Smooth muscle cell (in vitro differentiated cells): ENCODE data around the gene ADCY10. TPM values are rescaled to one million over a fixed set of nuclear protein-coding genes. Genes with fewer than 3 reads are reported as not detected.

Experiments used
- DNase-seq: peaks from one replicate; lab custom pipeline; 2025; ENCODE audit not compliant: unreplicated experiment; lab: John Stamatoyannopoulos, UW
- H2AFZ ChIP-seq: fragments of 200-600 bp; sonication (generic); 2 replicates; pipeline ENCODE4 v1.6.0; 2016; ENCODE audit warnings: antibody characterized with exemption, low read depth, mild to moderate bottlenecking
- H3F3A ChIP-seq: fragments of 200-600 bp; sonication (generic); 2 replicates; pipeline ENCODE4 v1.6.0; 2017; ENCODE audit warnings: antibody characterized with exemption, low read depth
- H3K27ac ChIP-seq: fragments of 200-600 bp; sonication (generic); 2 replicates; pipeline ENCODE4 v1.5.1; 2016; ENCODE audit warnings: low read depth, mild to moderate bottlenecking
- H3K27me3 ChIP-seq: fragments of 200-600 bp; sonication (generic); 2 replicates; pipeline ENCODE4 v1.6.1; 2016; ENCODE audit warnings: low read depth, mild to moderate bottlenecking
- H3K36me3 ChIP-seq: fragments of 200-600 bp; sonication (generic); 2 replicates; pipeline ENCODE4 v1.5.1; 2016; ENCODE audit warnings: low read depth
- H3K4me1 ChIP-seq: fragments of 200-600 bp; sonication (generic); 2 replicates; pipeline ENCODE4 v1.5.1; 2016; ENCODE audit warnings: low read depth
- H3K4me2 ChIP-seq: fragments of 200-600 bp; sonication (generic); 2 replicates; pipeline ENCODE4 v1.6.0; 2016; ENCODE audit warnings: mild to moderate bottlenecking
- H3K4me3 ChIP-seq: fragments of 200-600 bp; sonication (generic); 2 replicates; pipeline ENCODE4 v1.5.1; 2016; ENCODE audit warnings: mild to moderate bottlenecking
- H3K79me2 ChIP-seq: fragments of 200-600 bp; sonication (generic); 2 replicates; pipeline ENCODE4 v1.6.0; 2016; ENCODE audit warnings: low read depth, mild to moderate bottlenecking
- H3K9ac ChIP-seq: fragments of 200-600 bp; sonication (generic); 2 replicates; pipeline ENCODE4 v1.6.0; 2016; ENCODE audit warnings: low read depth
- H3K9me3 ChIP-seq: fragments of 200-600 bp; sonication (generic); replicated peaks from 2 replicates; pipeline ENCODE4 v1.5.1; 2016; ENCODE audit warnings: low read depth
- H4K20me1 ChIP-seq: fragments of 200-600 bp; sonication (generic); 2 replicates; pipeline ENCODE4 v1.6.0; 2016; ENCODE audit warnings: low read depth
- CTCF ChIP-seq: fragments of 200-600 bp; sonication (generic); IDR thresholded peaks from 2 replicates; pipeline ENCODE4 v1.5.1; 2017; ENCODE audit warnings: borderline replicate concordance, mild to moderate bottlenecking, antibody characterized with exemption; ENCODE audit not compliant: insufficient read depth, poor library complexity, severe bottlenecking
- WGBS: methylation state at CpG from one replicate; pipeline ENCODE4 v1.1.7; 2016; ENCODE audit warnings: low lambda C conversion rate; 5-methylcytosine and 5-hydroxymethylcytosine counted together
- polyA plus RNA-seq: library from polyadenylated mRNA; unstranded; fragments of >200 nt; fragmentation: Nextera tagmentation; extraction: Ambion mirVana; gene quantifications from 2 replicates; pipeline ENCODE4 v1.2.1, GENCODE V29; 2016
- total RNA-seq: library from RNA; depleted of rRNA; stranded (reverse); fragments of >200 nt; gene quantifications from 2 replicates; pipeline ENCODE4 v1.2.3, GENCODE V29; 2014

The ADCY10 gene
- total and polyA plus RNA-seq, 2 experiments from 2014 or later, result not detected

DNA sequence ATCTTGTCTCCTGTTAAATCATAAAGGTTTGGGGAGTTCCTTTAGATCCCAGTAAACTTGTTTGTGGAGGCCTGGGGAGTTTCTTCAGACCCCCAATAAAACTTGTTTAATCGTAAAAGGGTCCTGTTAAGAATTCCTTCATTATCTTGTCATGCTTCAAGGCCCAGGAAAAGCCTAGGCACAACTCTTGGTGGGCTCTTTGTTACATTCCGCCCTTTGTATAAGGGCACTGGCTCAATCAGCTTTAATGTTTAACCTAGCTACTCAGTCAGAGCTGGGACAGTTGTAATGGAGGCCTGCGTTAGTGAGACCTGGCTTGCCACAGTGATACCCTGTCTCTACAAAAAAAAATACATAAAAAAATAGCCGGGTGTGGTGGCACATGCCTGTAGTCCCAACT is 115.0 kb downstream of the ADCY10 start:
- no peaks in the 10 kb centered on the region for H3K79me2 ChIP-seq
- peaks cover 14% of the 10 kb centered on the region for H3K4me1 ChIP-seq
- peaks cover 20% of the 10 kb centered on the region for H3F3A ChIP-seq
- H4K20me1 ChIP-seq, result no peaks in the 10 kb centered on the region
- H3K27ac ChIP-seq, result no peak overlapping the region
- no peak overlapping the region for H3K9ac ChIP-seq
- H3K36me3 ChIP-seq, result peaks cover 5% of the 10 kb centered on the region
- 61% methylated on average over 4 of the region's 4 CpGs for WGBS
- H3K4me2 ChIP-seq, result no peak overlapping the region
- H3K27me3 ChIP-seq, result no peaks in the 10 kb centered on the region
- no peak overlapping the region for H2AFZ ChIP-seq
- DNase-seq, result no peak
- H3K4me3 ChIP-seq, result no peak overlapping the region
- no peak for TF ChIP-seq CTCF
- H3K9me3 ChIP-seq, result no peaks in the 10 kb centered on the region

DNA sequence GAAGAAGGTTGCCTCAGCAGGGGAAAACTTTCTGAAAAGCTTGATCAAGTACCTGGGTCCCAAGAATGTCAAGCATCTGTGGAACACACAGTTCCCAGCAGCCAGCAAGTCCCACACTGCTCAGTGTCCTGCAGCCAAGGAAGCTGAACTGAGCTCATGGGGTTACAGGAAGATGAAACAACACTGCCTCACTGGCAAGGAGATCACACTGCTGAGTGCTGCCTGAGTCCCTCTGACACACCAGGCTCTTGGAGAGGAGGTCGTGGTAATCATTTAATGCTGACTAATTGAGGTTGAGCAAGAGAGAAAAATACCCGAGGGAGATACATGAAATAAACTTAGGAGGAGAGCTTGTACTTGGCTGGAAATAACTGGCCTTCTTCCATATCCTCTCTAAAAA is 116.9 kb downstream of the ADCY10 start:
- peak overlapping the region; percentile 40 for H3K4me2 ChIP-seq
- H3K4me3 ChIP-seq, result no peak overlapping the region
- H4K20me1 ChIP-seq, result no peaks in the 10 kb centered on the region
- TF ChIP-seq CTCF, result no peak
- H3F3A ChIP-seq, result peaks cover 25% of the 10 kb centered on the region
- no peak overlapping the region for H3K9ac ChIP-seq
- no peaks in the 10 kb centered on the region for H3K79me2 ChIP-seq
- H2AFZ ChIP-seq, result no peak overlapping the region
- 3% methylated on average over 2 of the region's 2 CpGs for WGBS
- peak overlapping the region; percentile 83 for H3K27ac ChIP-seq
- no peaks in the 10 kb centered on the region for H3K27me3 ChIP-seq
- peaks cover 14% of the 10 kb centered on the region for H3K4me1 ChIP-seq
- peaks cover 5% of the 10 kb centered on the region for H3K36me3 ChIP-seq
- peak; percentile 9 for DNase-seq
- H3K9me3 ChIP-seq, result no peaks in the 10 kb centered on the region

GRCh38 chr1:167795810-167796740 is 117.9 kb downstream of the ADCY10 start:
- no peak for DNase-seq
- H3K79me2 ChIP-seq, result no peaks in the 10 kb centered on the region
- H3K27ac ChIP-seq, result peak overlapping the region; percentile 83
- peaks cover 30% of the 10 kb centered on the region for H3F3A ChIP-seq
- no peak overlapping the region for H2AFZ ChIP-seq
- no peak overlapping the region for H3K9ac ChIP-seq
- peaks cover 22% of the 10 kb centered on the region for H3K4me1 ChIP-seq
- no peak for TF ChIP-seq CTCF
- peaks cover 5% of the 10 kb centered on the region for H3K36me3 ChIP-seq
- no peaks in the 10 kb centered on the region for H3K9me3 ChIP-seq
- H3K4me2 ChIP-seq, result peak overlapping the region; percentile 40
- H3K4me3 ChIP-seq, result no peak overlapping the region
- 60% methylated on average over 10 of the region's 10 CpGs for WGBS
- peaks cover 8% of the 10 kb centered on the region for H4K20me1 ChIP-seq
- no peaks in the 10 kb centered on the region for H3K27me3 ChIP-seq
